Islet precursor cell (in vitro differentiated cells): ENCODE measurements around the gene UTP15.
A peak's percentile ranks its signal among the peaks of the same experiment; 100 is the strongest.

Experiments
- DNase-seq: peaks from one replicate; pipeline ENCODE4 v3.0.0-alpha.2; 2018

UTP15 gene, protein sequence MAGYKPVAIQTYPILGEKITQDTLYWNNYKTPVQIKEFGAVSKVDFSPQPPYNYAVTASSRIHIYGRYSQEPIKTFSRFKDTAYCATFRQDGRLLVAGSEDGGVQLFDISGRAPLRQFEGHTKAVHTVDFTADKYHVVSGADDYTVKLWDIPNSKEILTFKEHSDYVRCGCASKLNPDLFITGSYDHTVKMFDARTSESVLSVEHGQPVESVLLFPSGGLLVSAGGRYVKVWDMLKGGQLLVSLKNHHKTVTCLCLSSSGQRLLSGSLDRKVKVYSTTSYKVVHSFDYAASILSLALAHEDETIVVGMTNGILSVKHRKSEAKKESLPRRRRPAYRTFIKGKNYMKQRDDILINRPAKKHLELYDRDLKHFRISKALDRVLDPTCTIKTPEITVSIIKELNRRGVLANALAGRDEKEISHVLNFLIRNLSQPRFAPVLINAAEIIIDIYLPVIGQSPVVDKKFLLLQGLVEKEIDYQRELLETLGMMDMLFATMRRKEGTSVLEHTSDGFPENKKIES

DNA sequence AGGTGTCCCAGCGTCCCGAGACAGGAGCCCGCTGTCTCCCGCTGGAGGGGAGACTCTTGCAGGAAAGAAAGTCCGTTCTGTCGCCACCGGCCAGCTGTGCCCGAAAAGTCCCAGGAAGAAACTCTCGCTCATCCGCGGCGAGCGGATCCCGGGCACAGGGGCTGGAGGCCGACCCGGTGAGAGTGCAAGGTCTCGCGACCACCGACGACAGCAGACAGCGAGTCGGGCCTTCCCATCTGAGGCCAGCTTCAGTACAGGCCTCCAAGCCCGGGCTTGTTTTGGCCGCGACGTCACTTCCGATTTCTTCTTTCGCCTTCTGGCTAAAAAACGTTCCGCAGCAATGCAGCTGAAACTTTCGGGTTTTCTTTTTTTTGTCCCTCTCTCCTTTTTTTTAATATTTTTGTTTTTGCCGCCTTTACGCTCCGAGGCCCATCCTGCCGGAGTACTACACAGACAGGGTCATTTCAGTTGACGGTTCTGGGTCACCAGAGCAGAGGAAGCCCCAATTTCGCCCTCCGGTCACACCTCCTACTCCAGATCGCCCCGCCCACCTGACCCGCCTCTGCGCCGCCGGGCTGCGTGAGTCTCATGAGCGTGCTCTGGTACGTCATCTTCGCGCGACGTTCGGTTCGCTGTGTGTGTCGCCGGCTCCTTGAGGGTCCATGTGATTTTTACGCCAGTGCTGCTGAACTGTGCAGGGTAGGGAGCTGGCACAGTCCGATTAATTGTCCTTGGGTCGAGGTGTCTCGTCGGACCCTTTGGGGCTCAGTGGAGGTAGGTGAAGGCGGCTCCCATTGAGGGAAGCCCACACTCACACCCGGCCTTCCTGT lies at the start of gene UTP15, which contains the start of gene ANKRA2:
Gene UTP15, plus strand, starts transcription at position 605 of the 830 bp plus-strand sequence. CDS start 1,602 bp downstream, outside the sequence.
Gene ANKRA2, minus strand, starts transcription at position 501 of the 830 bp plus-strand sequence. CDS start 2,758 bp downstream, outside the sequence.
- DNase-seq, result peak; percentile 98

DNA sequence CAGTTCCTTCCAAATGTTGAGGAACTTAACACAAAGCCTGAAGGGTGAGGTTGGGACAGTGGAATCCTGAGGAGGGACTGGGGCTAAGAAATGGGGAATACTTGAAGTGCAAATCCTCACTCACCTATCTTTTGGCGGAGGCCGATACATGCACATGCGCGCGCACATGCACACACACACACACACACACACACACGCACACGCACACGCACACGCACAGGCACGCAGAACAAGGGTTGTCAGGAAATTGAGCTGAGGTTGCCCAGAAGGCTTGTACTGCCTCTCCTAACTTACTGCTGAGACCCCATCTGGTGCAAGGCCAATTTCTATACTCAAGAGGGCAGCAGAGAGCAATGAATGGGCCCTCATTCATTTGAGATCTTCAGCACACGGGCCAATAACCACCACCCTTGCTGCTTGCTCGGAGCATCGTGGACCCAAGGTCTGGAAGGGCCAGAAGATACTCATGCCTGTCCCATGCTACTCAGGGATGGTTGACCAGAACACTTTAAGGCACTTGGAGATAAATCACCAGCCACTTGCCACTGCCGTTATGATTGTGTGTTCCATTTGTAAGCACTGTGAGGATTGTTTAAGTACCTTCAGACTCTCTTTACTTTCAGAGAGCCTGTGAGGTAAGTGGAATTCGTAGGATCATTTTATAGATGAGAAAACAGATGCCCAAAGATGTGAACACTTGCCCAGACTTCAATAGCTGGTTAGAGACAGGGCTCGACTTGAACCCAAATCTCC lies 45.8 kb upstream of the UTP15 start:
- DNase-seq, result peak; percentile 91

DNA sequence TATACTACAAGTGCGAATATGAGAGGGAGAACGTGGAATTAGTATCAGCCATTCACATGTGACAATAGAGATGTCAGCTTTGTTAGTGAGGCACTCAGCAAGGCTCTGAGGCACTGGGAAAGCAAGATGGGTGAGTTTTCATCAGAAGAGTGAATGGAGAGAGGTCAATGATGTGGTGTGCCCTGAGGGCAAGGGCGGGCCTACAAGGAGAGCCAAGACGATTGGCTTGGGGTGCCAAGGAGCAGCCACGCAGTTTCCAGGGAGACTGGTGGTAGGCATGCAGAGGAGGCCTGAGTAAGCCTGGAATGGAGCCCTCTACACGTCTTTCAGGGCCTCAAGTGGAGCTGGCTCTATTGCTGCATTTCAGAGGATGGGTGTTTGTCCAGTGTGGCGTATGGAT lies 42.6 kb upstream of the UTP15 start:
- peak; percentile 69 for DNase-seq

DNA sequence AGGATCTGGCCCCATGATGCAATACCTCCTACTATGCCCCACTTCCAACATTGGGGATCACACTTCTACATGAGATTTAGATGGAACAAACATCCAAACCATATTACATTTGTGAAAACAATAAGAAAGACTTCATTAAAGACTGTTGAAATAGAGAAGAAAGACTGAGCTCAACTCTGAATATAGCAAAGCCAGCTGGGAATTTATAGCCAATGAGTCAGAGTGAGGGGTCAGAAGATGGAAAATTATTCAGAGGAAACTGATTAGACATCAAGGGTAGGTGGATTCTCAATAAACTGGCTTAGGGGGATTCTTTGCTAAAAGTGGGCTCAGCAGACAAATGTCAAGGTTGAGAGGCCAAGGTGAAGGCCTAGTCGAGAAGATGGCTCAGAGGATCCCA lies 41.7 kb upstream of the UTP15 start:
- no peak for DNase-seq

DNA sequence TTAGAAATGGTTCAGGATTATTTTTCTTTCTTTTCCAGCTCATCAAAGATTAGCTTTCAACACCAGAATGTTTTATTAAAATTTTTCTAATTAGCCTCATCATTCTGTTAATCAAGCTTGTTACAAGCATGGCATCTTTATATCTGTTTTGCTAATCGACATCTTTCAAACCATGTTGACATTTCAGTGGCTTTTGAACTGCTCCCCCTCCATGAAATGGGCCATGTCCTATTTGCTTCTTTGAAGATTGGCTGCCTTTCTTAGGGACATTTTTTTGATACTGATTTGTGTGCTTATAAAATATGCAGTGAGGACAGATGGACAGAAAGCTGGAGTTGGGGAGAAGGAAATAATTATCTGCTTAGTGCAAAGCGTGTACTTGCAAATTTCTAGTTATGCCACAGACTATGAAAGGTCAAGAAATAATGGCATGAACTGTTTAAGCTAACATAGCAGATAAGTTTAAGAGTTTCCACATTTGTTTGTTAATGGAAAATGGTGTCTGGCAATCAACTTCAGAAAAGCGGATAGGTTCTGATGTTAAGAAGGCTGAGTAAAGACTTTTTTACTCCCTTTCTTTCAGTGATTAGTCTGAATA lies 39.8 kb upstream of the UTP15 start:
- no peak for DNase-seq

GRCh38 chr5:73528248-73528647 lies 37.3 kb upstream of the UTP15 start:
- no peak for DNase-seq

DNA sequence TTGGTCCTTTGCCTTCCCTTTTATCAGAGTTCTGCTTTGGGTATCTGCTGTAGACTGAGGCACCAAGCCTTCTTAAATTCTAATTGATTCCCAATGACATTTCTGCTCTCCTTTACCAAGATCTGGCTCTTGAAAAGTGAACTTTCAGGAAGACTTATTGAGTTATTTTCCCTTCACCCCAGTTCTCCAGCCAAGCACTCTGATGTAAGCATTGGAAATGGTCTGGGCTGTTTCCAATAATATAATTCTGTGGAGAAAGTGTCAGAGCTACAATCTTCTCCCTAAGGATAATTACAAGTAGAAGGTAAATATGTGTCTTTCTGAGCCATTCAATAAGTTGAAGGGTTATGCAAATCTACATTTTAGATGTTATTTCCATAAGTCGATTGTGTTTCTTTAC lies 36.5 kb upstream of the UTP15 start:
- no peak for DNase-seq

DNA sequence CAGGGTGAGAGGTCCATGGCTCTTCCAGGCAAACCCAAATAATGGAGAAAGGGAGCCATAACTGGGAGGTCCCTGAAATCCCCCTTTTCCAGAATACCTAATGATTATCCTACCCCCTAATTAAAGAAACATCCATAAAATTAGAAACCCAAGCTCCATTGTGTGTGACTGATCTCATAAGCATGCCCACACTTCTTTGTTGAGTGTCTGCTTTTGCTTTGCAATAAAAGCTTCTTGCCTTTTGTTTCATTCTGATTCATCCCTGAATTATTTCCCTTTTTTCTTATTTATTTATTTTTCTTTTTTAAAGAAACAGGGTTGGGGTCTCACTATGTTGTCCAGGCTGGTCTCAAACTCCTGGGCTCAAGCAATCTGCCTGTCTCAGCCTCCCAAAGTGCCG lies 34.2 kb upstream of the UTP15 start:
- DNase-seq, result no peak

DNA sequence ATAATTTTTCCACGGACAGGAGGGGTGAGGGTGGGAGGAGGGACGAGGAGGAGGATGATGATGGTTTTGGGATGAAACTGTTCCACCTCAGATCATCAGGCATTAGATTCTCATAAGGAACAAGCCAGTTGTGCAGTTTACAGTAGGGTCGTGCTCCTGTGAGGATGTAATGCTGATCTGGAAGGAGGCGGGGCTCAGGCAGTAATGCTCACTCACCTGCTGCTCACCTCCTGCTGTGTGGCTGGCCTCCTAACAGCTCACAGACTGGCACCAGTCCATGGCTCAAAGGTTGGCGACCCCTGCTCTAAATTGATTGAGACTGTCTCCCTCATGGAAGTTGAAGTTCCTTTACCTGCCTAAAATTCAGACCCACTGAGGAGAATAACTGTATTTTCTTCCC lies 33.3 kb upstream of the UTP15 start:
- DNase-seq, result no peak

- no peak for DNase-seq
Observed at GRCh38 chr5:73534011-73534644, 31.4 kb upstream of the UTP15 start.

GRCh38 chr5:73534971-73535370 lies 30.6 kb upstream of the UTP15 start:
- DNase-seq, result no peak

- DNase-seq, result no peak
Observed at GRCh38 chr5:73539730-73540129, 25.8 kb upstream of the UTP15 start.

- DNase-seq, result peak; percentile 59
Observed at GRCh38 chr5:73540192-73540591, 25.4 kb upstream of the UTP15 start.

DNA sequence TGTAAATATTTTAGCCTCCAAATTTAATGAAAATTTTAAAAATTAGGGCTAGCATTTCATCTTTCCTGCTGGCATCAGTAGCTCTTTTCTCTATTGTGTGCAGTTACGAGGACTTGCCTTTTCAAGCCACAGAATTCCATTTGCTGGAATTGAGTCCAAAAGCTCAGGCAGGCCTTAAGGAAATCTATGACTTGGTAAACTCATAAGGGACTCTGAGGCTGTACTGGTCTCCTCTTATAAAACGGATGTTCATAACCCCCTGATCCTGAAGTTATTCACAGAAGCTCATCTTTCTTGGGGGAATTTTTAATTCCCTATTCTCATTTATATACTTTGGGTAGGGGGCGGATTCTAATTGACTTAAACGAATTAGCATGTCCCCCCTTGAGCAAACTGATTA lies 23.5 kb upstream of the UTP15 start:
- DNase-seq, result no peak

DNA sequence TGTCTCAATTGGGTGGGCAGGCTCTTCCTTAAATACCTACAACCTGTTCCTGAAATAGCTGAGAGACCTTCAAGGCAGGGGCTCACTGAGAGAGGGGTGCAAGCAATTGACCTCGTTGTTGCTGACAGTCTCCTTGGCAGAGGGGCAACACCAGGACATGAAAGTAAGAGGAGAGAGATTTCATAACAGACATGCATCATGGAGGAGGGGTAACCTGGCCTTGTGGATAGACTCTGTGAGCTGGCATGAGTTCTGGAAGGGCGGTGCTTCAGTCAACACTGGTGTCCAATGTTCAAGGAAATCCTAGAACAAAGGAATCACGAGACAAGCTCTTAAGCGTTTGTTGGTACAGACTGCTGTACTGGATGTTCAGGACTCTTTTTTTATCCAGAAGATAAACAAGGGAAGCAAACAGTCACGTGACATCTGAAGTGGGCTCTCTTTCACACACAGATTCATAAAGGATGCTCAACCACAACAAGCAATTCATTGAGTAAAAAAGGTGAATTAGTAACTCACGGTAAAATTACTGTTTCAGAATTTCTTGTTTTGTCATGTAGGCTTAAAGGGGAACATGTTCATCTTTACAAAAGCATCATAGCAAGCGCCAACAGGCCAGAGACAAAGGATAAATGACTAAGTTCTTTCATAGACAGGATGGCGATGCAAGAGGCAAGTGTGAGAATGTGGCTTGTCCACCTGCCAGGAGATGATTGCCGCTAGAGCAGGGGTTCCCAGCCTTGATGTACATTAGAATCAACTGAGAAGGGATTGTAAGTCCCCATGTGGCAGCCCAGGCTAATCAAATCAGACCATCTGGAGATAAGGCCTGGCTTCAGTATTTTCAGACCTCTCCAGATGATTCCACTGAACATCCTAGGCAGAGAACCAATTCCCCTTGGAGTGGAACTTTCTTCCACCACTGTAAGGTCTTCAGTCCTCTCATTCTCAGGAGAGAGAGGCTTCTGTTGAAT lies 20.8 kb upstream of the UTP15 start:
- no peak for DNase-seq

DNA sequence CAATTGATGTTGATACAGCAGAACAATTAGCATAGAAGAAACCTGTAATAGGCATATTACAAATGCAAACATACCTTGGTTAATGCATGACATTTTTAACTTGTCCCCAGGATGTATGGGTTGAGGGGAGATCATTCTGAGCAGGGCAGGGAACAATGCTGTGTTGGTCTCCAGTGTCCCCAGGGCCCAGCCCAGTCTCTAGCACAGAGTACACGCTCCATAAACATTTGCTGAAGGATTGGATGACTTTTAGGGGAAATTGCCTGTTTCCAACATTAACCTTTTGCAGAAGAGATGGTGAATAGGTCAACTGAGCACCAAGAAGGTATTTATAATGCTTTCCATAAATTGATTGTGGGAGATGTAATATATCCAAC lies 20.2 kb upstream of the UTP15 start:
- DNase-seq, result no peak

DNA sequence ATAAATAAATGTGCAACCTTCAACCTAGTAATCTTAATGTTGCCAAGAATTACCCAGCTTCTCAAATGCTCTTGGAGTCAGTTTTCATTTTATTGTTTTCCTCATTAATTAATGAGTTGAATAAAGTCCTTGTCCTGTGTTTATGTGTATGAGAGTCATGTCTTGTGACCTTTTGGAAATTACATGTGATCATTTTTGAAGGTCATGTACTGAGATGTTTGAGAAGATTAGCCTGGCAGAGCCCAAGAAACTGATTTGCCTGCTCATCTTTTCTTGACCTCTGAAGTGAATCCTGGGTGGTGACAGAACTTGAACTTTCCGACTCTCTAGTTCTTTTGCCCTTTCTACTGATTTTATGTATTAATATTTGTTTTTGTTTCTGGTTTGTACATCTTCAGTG lies 15.5 kb upstream of the UTP15 start:
- DNase-seq, result no peak

DNA sequence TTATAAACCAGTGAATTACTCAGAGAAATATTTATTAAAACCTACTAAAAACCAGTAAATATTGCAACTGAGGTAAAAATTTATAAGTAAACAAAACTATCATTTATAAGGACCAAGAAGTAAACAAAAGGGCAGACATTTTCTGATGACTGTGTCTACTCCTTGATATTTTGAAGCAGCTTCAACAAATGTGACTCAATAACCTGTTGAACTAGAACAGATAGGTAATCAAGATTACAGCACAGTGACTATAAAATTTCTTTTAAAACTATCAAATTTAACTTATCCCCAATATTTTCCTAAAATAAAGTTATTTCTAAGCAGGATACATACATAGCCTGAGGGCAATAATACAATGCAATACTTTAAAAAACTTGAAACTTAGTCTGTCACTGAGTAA lies 12.9 kb upstream of the UTP15 start:
- DNase-seq, result no peak

GRCh38 chr5:73558950-73559349 lies 6.6 kb upstream of the UTP15 start:
- DNase-seq, result no peak

DNA sequence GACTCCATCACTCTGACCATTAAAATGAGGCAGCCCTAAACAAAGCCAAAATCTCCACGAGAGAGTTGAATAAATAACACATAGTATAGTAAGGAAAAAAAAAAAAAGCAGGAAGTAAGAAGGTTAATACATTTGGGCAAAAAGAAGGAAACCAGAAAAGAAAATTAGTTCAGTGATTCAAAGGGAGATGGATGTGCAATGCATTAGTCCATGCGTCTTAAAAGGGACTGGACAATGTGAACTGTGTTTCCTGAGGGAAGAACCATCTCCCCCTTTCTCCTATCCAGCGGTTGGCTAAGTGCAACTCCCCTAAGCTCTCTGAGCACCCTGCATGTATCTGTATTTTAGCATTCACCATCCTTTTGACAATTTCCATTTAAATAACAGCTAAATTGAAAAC lies 1.5 kb upstream of the UTP15 start:
- no peak for DNase-seq

DNA sequence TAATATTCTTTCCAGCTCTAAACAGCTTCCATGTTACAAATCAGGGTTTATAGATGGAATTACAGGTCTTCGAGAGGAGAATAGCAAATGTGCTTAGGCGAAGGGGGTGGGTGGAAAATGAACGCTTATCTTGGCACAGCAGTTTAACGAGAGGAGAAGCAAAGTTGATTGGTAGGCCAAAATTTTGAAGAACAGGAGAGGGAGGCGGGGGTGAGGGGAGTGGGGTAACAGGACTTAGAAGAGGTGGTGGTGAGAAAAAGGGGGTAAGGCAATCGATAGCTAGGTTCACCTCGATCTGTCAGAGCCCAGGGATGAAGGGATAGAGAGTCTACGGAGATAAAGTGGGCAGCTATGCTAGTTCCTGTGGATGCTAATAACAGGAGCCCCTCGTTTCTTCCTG lies 868 bp upstream of the UTP15 start:
- DNase-seq, result no peak
